Neural cell (in vitro differentiated cells): Measurements from ENCODE around the gene SLC19A1. TPM values are rescaled to one million over a fixed set of nuclear protein-coding genes. Genes with fewer than 3 reads are reported as not detected.

Source experiments
- H2AFZ ChIP-seq: fragments of 200-600, 300-800 bp; sonication (generic), shearing (Covaris generic); 2 replicates; pipeline ENCODE4 v1.6.0; 2014; ENCODE audit warnings: low read depth, mild to moderate bottlenecking, antibody characterized with exemption, low read length, moderate library complexity
- H3F3A ChIP-seq: fragments of 200-600 bp; shearing (Covaris generic); 2 replicates; pipeline ENCODE4 v1.6.1; 2016; ENCODE audit warnings: mild to moderate bottlenecking, moderate library complexity, mixed read lengths, antibody characterized with exemption, low read length; ENCODE audit not compliant: insufficient read depth, poor library complexity, severe bottlenecking
- H3K27ac ChIP-seq: fragments of 200-600, 300-800 bp; sonication (generic), shearing (Covaris generic); 2 replicates; pipeline ENCODE4 v1.5.1; 2014; ENCODE audit warnings: mild to moderate bottlenecking, low read length, moderate library complexity
- H3K27me3 ChIP-seq: fragments of 300-800, 200-600 bp; sonication (generic), shearing (Covaris generic); 2 replicates; pipeline ENCODE4 v1.6.0; 2014; ENCODE audit warnings: mild to moderate bottlenecking, low read depth, low read length, moderate library complexity; ENCODE audit not compliant: insufficient read depth
- H3K36me3 ChIP-seq: fragments of 300-800, 200-600 bp; sonication (generic), shearing (Covaris generic); 2 replicates; pipeline ENCODE4 v1.5.1; 2014; ENCODE audit warnings: mild to moderate bottlenecking, antibody characterized with exemption, low read length, moderate library complexity; ENCODE audit not compliant: insufficient read depth
- H3K4me2 ChIP-seq: fragments of 300-800, 200-600 bp; sonication (generic), shearing (Covaris generic); 2 replicates; pipeline ENCODE4 v1.6.0; 2014; ENCODE audit warnings: mild to moderate bottlenecking, low read length
- H3K4me3 ChIP-seq: fragments of 300-800, 200-600 bp; sonication (generic), shearing (Covaris generic); 2 replicates; pipeline ENCODE4 v1.5.1; 2014; ENCODE audit warnings: mild to moderate bottlenecking, low read length, moderate library complexity
- H3K79me2 ChIP-seq: fragments of 200-600 bp; shearing (Covaris generic); replicated peaks from 2 replicates; pipeline ENCODE4 v1.6.0; 2014; ENCODE audit warnings: mild to moderate bottlenecking, low read length, moderate library complexity; ENCODE audit not compliant: insufficient read depth
- H3K9ac ChIP-seq: fragments of 300-800, 200-600 bp; sonication (generic), shearing (Covaris generic); 2 replicates; pipeline ENCODE4 v1.6.1; 2016; ENCODE audit warnings: mild to moderate bottlenecking, low read length, mixed read lengths
- H3K9me2 ChIP-seq: fragments of 200-600 bp; shearing (Covaris generic); 2 replicates; pipeline ENCODE4 v1.6.1; 2016; ENCODE audit warnings: mild to moderate bottlenecking, low read length, mixed read lengths; ENCODE audit not compliant: insufficient read depth
- H3K9me3 ChIP-seq: fragments of 200-600, 300-800 bp; sonication (generic), shearing (Covaris generic); 2 replicates; pipeline ENCODE4 v1.6.1; 2016; ENCODE audit warnings: mild to moderate bottlenecking, mixed run types, low read length, moderate library complexity, mixed read lengths
- H4K20me1 ChIP-seq: fragments of 200-600 bp; shearing (Covaris generic); 2 replicates; pipeline ENCODE4 v1.6.1; 2016; ENCODE audit warnings: mild to moderate bottlenecking, mixed run types; ENCODE audit not compliant: insufficient read depth
- CTCF ChIP-seq: fragments of 450-650 bp; IDR thresholded peaks from 2 replicates; pipeline ENCODE4 v1.5.1; 2014; ENCODE audit warnings: antibody characterized with exemption, mild to moderate bottlenecking, moderate library complexity; ENCODE audit not compliant: poor library complexity, severe bottlenecking
- EP300 ChIP-seq: fragments of 450-650 bp; conservative IDR thresholded peaks from 2 replicates; pipeline ENCODE4 v1.6.1; 2014; ENCODE audit warnings: antibody characterized with exemption, mild to moderate bottlenecking, moderate library complexity; ENCODE audit not compliant: poor library complexity, severe bottlenecking
- EZH2 ChIP-seq: fragments of 200-600, 300-800 bp; shearing (Covaris generic), sonication (generic); IDR thresholded peaks from 2 replicates; pipeline ENCODE4 v1.6.1; 2014; ENCODE audit warnings: antibody characterized with exemption, low read length, borderline replicate concordance, mild to moderate bottlenecking; ENCODE audit not compliant: insufficient read depth, poor library complexity, severe bottlenecking
- MXI1 ChIP-seq: fragments of 450-650 bp; conservative IDR thresholded peaks from 2 replicates; pipeline ENCODE4 v1.6.1; 2014; ENCODE audit warnings: antibody characterized with exemption, mild to moderate bottlenecking; ENCODE audit not compliant: poor library complexity, severe bottlenecking
- POLR2AphosphoS5 ChIP-seq: IDR thresholded peaks from 2 replicates; pipeline ENCODE4 v1.6.1; 2012
- RAD21 ChIP-seq: fragments of 450-650 bp; conservative IDR thresholded peaks from 2 replicates; pipeline ENCODE4 v1.6.1; 2014; ENCODE audit warnings: antibody characterized with exemption, mild to moderate bottlenecking, moderate library complexity
- REST ChIP-seq: IDR thresholded peaks from 2 replicates; pipeline ENCODE4 v1.6.1; 2012; ENCODE audit warnings: borderline replicate concordance
- SMC3 ChIP-seq: fragments of 450-650 bp; conservative IDR thresholded peaks from 2 replicates; pipeline ENCODE4 v1.6.1; 2014; ENCODE audit warnings: antibody characterized with exemption, mild to moderate bottlenecking, moderate library complexity; ENCODE audit not compliant: poor library complexity
- TAF1 ChIP-seq: IDR thresholded peaks from 2 replicates; pipeline ENCODE4 v1.6.1; 2012; ENCODE audit warnings: low read depth
- polyA plus RNA-seq: library from polyadenylated mRNA; depleted of rRNA; stranded (reverse); fragments of >200 nt; gene quantifications from 2 replicates; pipeline ENCODE4 v1.2.3, GENCODE V29; 2014

Gene SLC19A1
- polyA plus RNA-seq, 1 donor from 2014 or later = 2.9 TPM

GRCh38 chr21:45486443-45487160 is 55.6 kb downstream of the SLC19A1 start:
- TF ChIP-seq RAD21 (no peak), EZH2 (no peak), EP300 (no peak), MXI1 (no peak), CTCF (no peak), REST (no peak), TAF1 (no peak), POLR2AphosphoS5 (no peak), SMC3 (no peak)
- H3K27me3 ChIP-seq = no peaks in the 10 kb centered on the region
- no peak overlapping the region for H3K9ac ChIP-seq
- H3K9me3 ChIP-seq = no peaks in the 10 kb centered on the region
- H3K27ac ChIP-seq = no peak overlapping the region
- no peaks in the 10 kb centered on the region for H3K79me2 ChIP-seq
- H4K20me1 ChIP-seq = no peaks in the 10 kb centered on the region
- no peak overlapping the region for H3K4me2 ChIP-seq
- H3K36me3 ChIP-seq = no peaks in the 10 kb centered on the region
- H3K9me2 ChIP-seq = no peaks in the 10 kb centered on the region
- no peaks in the 10 kb centered on the region for H3F3A ChIP-seq
- no peak overlapping the region for H3K4me3 ChIP-seq
- H2AFZ ChIP-seq = no peak overlapping the region

GRCh38 chr21:45485686-45486442 is 56.4 kb downstream of the SLC19A1 start:
- no peaks in the 10 kb centered on the region for H4K20me1 ChIP-seq
- H3K9ac ChIP-seq = no peak overlapping the region
- H3F3A ChIP-seq = no peaks in the 10 kb centered on the region
- no peaks in the 10 kb centered on the region for H3K9me3 ChIP-seq
- no peak overlapping the region for H3K4me3 ChIP-seq
- no peaks in the 10 kb centered on the region for H3K9me2 ChIP-seq
- no peaks in the 10 kb centered on the region for H3K36me3 ChIP-seq
- H3K79me2 ChIP-seq = no peaks in the 10 kb centered on the region
- H3K27ac ChIP-seq = no peak overlapping the region
- H2AFZ ChIP-seq = no peak overlapping the region
- H3K27me3 ChIP-seq = no peaks in the 10 kb centered on the region
- TF ChIP-seq EP300 (no peak), MXI1 (no peak), EZH2 (no peak), REST (no peak), TAF1 (no peak), POLR2AphosphoS5 (no peak), CTCF (no peak), SMC3 (no peak)
- no peak overlapping the region for H3K4me2 ChIP-seq
